Heart right ventricle (tissue), 16 donors: ENCODE results near the gene BIRC6. TPM values are rescaled to one million over a fixed set of nuclear protein-coding genes. Genes with fewer than 3 reads are reported as not detected.
A peak's percentile ranks its signal among the peaks of the same experiment; 100 is the strongest.

ENCODE experiments used
- ATAC-seq, 8 donors: fragments of 200-7000 bp; cut with Tn5 transposase; one replicate each; pipeline ENCODE4 v1.9.1; 2020; ENCODE audit warnings: mild to moderate bottlenecking in 8 of 8, moderate library complexity in 8 of 8, moderate number of reproducible peaks in 1 of 8
- DNase-seq, 2 donors: peaks; one replicate each; pipeline ENCODE4 v3.0.0-alpha.2; 2020
- H3K27ac ChIP-seq, 10 donors: fragments of 200-600 bp; sonication (generic) in 2 of 10; one replicate each; pipeline versions ENCODE4 v1.5.0 to v1.8.0; 2020 to 2022; ENCODE audit warnings: mild to moderate bottlenecking in 3 of 10
- H3K27me3 ChIP-seq, 7 donors: fragments of 200-600 bp; one replicate each; pipeline ENCODE4 v1.8.0; 2021 to 2022; ENCODE audit warnings: mild to moderate bottlenecking in 2 of 7
- H3K36me3 ChIP-seq, 9 donors: fragments of 200-600 bp; sonication (generic) in 1 of 9; one replicate each; pipeline versions ENCODE4 v1.5.0 to v1.8.0; 2020 to 2022; ENCODE audit warnings: mild to moderate bottlenecking in 2 of 9
- H3K4me1 ChIP-seq, 9 donors: fragments of 200-600 bp; sonication (generic) in 1 of 9; one replicate each; pipeline versions ENCODE4 v1.5.0 to v1.8.0; 2020 to 2022; ENCODE audit warnings: mild to moderate bottlenecking in 4 of 9
- H3K4me3 ChIP-seq, 10 donors: fragments of 200-600 bp; sonication (generic) in 2 of 10; one replicate each; pipeline versions ENCODE4 v1.5.0 to v1.8.0; 2020 to 2022; ENCODE audit warnings: mild to moderate bottlenecking in 7 of 10, moderate library complexity in 2 of 10
- H3K9me3 ChIP-seq, 11 donors: fragments of 200-600 bp in 10 of 11; sonication (generic) in 2 of 11; one replicate each; pipeline versions ENCODE4 v1.5.0 to v1.8.0; 2013 to 2022; ENCODE audit warnings: mild to moderate bottlenecking in 2 of 11, control low read depth in 1 of 11, moderate library complexity in 1 of 11
- WGBS, 2 donors: extraction: QIAGEN DNeasy Blood & Tissue Kit; methylation state at CpG; one replicate each; pipeline ENCODE4 v1.1.7; 2013; ENCODE audit warnings: inconsistent platforms in 1 of 2; 5-methylcytosine and 5-hydroxymethylcytosine counted together
- intact Hi-C, 10 donors: fragments of 100-400 bp; cut with DNase I; formaldehyde crosslinking; loops; one replicate each; pipeline versions ENCODE4 v1.11.1 to v1.14.2; 2022
- polyA plus RNA-seq, 2 donors: library from polyadenylated mRNA; stranded (reverse); fragments of 200-250 nt; gene quantifications; one replicate each; pipeline ENCODE4 v1.2.3, GENCODE V29; 2013
- total RNA-seq, 10 donors: library from RNA; stranded (reverse); fragmentation: NEBNext Ultra II Directional in 3 of 10; extraction: Animal tissue kit (Norgen Biotek cat#: 25700) in 3 of 10; gene quantifications; one replicate each; pipeline versions ENCODE4 v1.2.1 to v1.2.4, GENCODE V29; 2021 to 2023
- TF ChIP-seq, protein P1 (sequence below), 9 donors: fragments of 200-600 bp; sonication (generic) in 2 of 9; IDR thresholded peaks; one replicate each; pipeline versions ENCODE4 v1.5.0 to v1.8.0; 2021 to 2022; ENCODE audit warnings: antibody characterized with exemption in 9 of 9, mild to moderate bottlenecking in 5 of 9, moderate library complexity in 1 of 9
- donor health status: Arrhythmogenic right ventricular cardiomyopathy.
- donor health status: ischemic (EF 13 %, LVEDD 7.1; RV severe dilation, severe dysfunction).
- donor health status: healthy with polysubstance abuse.
- donor health status: DM: no; HTN: yes; CAD: no.
- donor health status: DM: no; HTN: no; CAD: no.
- donor health status: ischemic (EF 25% LVEDD 6.9; RV normal size, moderate dysfunction).
- donor health status: ischemic (EF 25% LVEDD 5.7; RV mildly dilated, moderate dysfunction).
- donor health status: healthy.
- donor health status: DM: yes; HTN: yes; CAD: no.
- donor health status: Ischemic cardiomyopathy.
- donor health status: ischemic (EF 35%, LVEDD 5.7; RV mildly dilated, moderate dysfunction).
- donor health status: nonischemic (EF 11% LVEDD 7.7; RV severe dilation, severe dysfunction).
- donor health status: DM: yes; HTN: yes; CAD: no.
- donor health status: PGD.
- donor health status: ischemic (EF 29% LVEDD 5.4; RV normal size, mild dysfunction).
- donor health status: nonischemic (EF 23%, LVEDD 6.1; RV moderate dilation, normal function).

Gene BIRC6
- total and polyA plus RNA-seq, 12 donors, result 12.8 to 64.0 (median 47.6) TPM

DNA sequence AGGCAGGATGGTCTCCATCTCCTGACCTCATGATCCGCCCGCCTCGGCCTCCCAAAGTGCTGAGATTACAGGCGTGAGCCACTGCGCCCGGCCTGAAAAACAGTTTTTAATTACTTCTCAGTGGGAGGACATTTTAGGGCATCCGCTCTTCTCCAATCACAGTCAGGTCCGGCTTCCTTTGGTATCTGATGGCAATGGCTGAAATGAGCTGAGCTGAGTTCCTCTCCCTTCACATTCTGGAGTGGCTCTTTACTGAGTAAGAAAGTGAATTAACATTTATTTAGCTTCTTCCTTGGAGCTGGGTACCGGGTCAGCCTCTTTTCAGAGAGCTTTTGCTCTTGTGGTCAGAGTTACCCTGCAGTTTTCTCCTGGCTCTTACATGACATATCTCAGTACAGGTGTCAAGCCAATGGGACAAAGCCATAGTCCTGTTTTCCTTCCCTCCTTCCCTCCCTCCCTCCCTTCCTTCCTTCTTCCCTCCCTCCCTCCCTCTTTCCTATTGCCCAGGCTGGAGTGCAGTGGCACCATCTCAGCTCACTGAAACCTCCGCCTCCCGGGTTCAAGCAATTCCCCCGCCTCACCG lies 269.9 kb downstream of the BIRC6 start:
- WGBS, 2 donors, result 64 to 66% methylated on average over 13 of the region's 13 CpGs
- TF ChIP-seq, protein P1, sequence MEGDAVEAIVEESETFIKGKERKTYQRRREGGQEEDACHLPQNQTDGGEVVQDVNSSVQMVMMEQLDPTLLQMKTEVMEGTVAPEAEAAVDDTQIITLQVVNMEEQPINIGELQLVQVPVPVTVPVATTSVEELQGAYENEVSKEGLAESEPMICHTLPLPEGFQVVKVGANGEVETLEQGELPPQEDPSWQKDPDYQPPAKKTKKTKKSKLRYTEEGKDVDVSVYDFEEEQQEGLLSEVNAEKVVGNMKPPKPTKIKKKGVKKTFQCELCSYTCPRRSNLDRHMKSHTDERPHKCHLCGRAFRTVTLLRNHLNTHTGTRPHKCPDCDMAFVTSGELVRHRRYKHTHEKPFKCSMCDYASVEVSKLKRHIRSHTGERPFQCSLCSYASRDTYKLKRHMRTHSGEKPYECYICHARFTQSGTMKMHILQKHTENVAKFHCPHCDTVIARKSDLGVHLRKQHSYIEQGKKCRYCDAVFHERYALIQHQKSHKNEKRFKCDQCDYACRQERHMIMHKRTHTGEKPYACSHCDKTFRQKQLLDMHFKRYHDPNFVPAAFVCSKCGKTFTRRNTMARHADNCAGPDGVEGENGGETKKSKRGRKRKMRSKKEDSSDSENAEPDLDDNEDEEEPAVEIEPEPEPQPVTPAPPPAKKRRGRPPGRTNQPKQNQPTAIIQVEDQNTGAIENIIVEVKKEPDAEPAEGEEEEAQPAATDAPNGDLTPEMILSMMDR (IDR thresholded peaks at IDR 0.05), result no peak
- no peak for DNase-seq
- Histone ChIP-seq H3K27me3 (no peaks in the 10 kb centered on the region), H3K4me1 (peaks cover 0 to 37% (median 24%) of the 10 kb centered on the region in 9 donors), H3K9me3 (no peaks in the 10 kb centered on the region), H3K36me3 (peaks cover 0 to 35% (median 9%) of the 10 kb centered on the region in 9 donors), H3K27ac (peak overlapping the region in 1 of 10 donors; percentile 75), H3K4me3 (peak overlapping the region in 5 of 10 donors; percentile 77 to 97 (median 92))
- intact Hi-C loops, result loop anchor here in 1 of 10 donors (10.0 kb wide), 1 partner anchor 118 kb away; no protein-coding TSS in a partner anchor
- no peak for ATAC-seq

DNA sequence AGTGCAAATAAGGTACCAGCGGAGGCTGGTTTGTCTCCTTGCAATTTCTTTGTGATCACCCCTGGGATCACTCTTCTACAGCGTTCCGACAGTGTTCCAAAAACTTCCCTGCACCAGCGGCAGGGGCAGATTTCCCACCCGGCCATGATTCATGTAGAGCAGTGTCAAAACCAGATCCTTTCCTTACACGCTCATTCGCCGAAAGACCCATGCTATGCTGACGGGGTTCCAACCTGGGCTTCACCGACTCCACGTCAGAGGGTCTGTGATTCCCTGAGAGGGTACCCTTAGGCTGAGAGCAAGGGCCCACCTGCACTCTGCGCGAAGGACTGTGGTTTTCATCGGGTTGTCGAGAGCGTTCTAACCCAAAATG lies 270.6 kb downstream of the BIRC6 start:
- Histone ChIP-seq H3K27me3 (no peaks in the 10 kb centered on the region), H3K27ac (peak overlapping the region in 9 of 10 donors; percentile 69 to 78 (median 73)), H3K9me3 (no peaks in the 10 kb centered on the region), H3K4me3 (peak overlapping the region; percentile 53 to 97 (median 88)), H3K4me1 (peaks cover 0 to 31% (median 21%) of the 10 kb centered on the region in 9 donors), H3K36me3 (peaks cover 0 to 35% (median 11%) of the 10 kb centered on the region in 9 donors)
- intact Hi-C loops, result loop anchor here in 1 of 10 donors (10.0 kb wide), 1 partner anchor 117 kb away; no protein-coding TSS in a partner anchor
- ATAC-seq (peak; percentile 37 to 74 (median 60)), DNase-seq (peak; percentile 28 to 35)
- WGBS, 2 donors, result 0 to 2% methylated on average over 16 of the region's 16 CpGs
- TF ChIP-seq, protein P1 (IDR thresholded peaks at IDR 0.05), result peak in 4 of 9 donors; percentile 13 to 43 (median 32)

DNA sequence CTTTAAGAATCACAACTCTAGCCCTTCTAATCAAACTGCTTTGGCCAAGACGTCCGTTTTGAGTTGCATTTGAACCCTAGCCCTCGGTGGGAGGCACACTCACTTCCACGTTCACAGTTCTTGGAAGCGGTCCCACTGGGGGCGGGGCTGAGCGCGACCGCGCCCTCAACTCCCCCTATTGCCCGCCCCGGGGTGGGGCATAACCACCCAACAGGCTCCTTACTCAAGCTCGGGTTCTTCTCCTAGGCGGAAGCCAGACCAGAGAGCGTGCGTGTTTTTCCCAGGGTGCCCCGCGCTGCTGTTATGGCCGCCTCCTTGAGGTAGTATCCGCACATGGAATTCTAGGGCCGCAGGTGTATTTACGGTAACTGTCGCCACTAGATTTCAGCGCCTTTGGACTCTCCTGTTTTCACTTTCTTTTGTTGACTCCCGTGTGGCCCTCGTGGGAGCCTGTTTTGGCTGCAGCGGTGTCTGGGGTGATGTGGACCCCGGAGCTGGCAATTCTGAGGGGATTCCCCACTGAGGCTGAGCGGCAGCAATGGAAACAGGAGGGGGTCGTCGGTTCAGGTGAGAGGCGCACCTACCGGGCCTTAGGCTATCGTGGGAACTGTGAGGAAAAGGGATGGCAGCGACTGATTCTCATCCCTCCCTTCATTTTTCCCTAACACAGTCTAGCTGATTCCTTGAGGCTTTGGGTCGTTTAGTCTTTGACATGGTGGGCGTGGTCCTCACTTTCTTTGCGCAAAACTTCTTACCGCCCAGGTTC lies 271.2 kb downstream of the BIRC6 start, which contains the start of gene TTC27:
TSS of gene TTC27 (plus strand) at position 237 of the 766 bp plus-strand sequence. CDS start at position 480, 243 bp downstream.
- DNase-seq (peak; percentile 95 to 96), ATAC-seq (peak; percentile 99 to 100 (median 100))
- WGBS, 2 donors, result 0% methylated on average over 39 of the region's 39 CpGs
- TF ChIP-seq, protein P1 (IDR thresholded peaks at IDR 0.05), result peak in 2 of 9 donors; percentile 4 to 12
- H3K4me1 ChIP-seq, result peaks cover 0 to 25% (median 15%) of the 10 kb centered on the region in 9 donors
- no peaks in the 10 kb centered on the region for H3K9me3 ChIP-seq
- peak within 1 kb of the TSS in 9 of 10 donors; percentile 69 to 78 (median 73) for H3K27ac ChIP-seq
- H3K36me3 ChIP-seq, result peaks cover 0 to 37% (median 14%) of the 10 kb centered on the region in 9 donors
- intact Hi-C loops, result loop anchor here in 1 of 10 donors (10.0 kb wide), 1 partner anchor 117 kb away; no protein-coding TSS in a partner anchor
- H3K27me3 ChIP-seq, result no peaks in the 10 kb centered on the region
- peak within 1 kb of the TSS; percentile 53 to 97 (median 88) for H3K4me3 ChIP-seq

DNA sequence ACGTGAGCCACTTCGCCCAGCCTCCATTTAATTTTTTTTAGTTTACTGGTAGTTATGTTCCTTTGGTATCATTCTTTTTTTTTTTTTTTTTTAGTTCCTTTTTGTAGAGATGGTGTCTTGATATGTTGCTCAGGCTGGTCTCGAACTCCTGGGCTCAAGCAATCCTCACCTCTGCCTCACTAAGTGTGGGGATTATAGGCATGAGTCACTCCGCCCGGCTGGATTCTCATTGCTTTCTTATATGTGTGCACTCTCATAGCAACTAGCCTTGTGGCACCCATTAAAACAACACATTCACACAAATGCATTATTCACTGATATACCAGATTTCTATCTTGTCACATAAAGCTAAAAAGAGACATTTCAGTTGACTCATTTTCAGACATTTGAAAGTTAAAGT lies 275.3 kb downstream of the BIRC6 start:
- DNase-seq (no peak), ATAC-seq (no peak)
- 88 to 93% methylated on average over 5 of the region's 5 CpGs for WGBS, 2 donors
- Histone ChIP-seq H3K27ac (no peak overlapping the region), H3K4me3 (no peak overlapping the region), H3K9me3 (no peaks in the 10 kb centered on the region), H3K4me1 (peaks cover 0 to 21% (median 14%) of the 10 kb centered on the region in 9 donors), H3K36me3 (peaks cover 0 to 76% (median 31%) of the 10 kb centered on the region in 9 donors), H3K27me3 (no peaks in the 10 kb centered on the region)
- intact Hi-C loops, result no loop called here
- TF ChIP-seq, protein P1 (IDR thresholded peaks at IDR 0.05), result no peak
